Transverse colon (tissue), 4 donors: ENCODE data around the gene SSR4. TPM values are rescaled to one million over a fixed set of nuclear protein-coding genes. Genes with fewer than 3 reads are reported as not detected.

ENCODE experiments used
- DNase-seq: peaks from one replicate; pipeline ENCODE4 v3.0.0-alpha.2; 2019
- H3K27ac ChIP-seq, 4 donors: fragments of 200-600 bp; sonication (generic); 2 replicates each; pipeline ENCODE4 v1.5.1; 2016 to 2018; ENCODE audit warnings: inconsistent platforms in 4 of 4
- H3K27me3 ChIP-seq: fragments of 200-600 bp; sonication (generic); 2 replicates; pipeline ENCODE4 v1.5.1; 2017; ENCODE audit warnings: inconsistent platforms
- H3K36me3 ChIP-seq, 4 donors: fragments of 200-600 bp; sonication (generic); 2 replicates each; pipeline ENCODE4 v1.5.1; 2017 to 2019; ENCODE audit warnings: inconsistent platforms in 4 of 4
- H3K4me1 ChIP-seq, 4 donors: fragments of 200-600 bp; sonication (generic); 2 replicates each; pipeline ENCODE4 v1.5.1; 2017 to 2020; ENCODE audit warnings: inconsistent platforms in 4 of 4
- H3K4me3 ChIP-seq, 4 donors: fragments of 200-600 bp; sonication (generic); 1 replicate in 1 of 4; 2 replicates in 3 of 4; pipeline versions ENCODE4 v1.5.1 to v1.6.1; 2017 to 2019; ENCODE audit warnings: inconsistent platforms in 4 of 4
- H3K9me3 ChIP-seq, 2 donors: fragments of 200-600 bp; sonication (generic); 2 replicates each; pipeline ENCODE4 v1.5.1; 2017 to 2019; ENCODE audit warnings: inconsistent platforms in 2 of 2
- CTCF ChIP-seq, 5 experiments: fragments of 200-600 bp in 3 of 5; fragments of 450-650 bp in 2 of 5; sonication (generic) in 3 of 5; IDR thresholded peaks; 1 replicate in 2 of 5; 2 replicates in 3 of 5; pipeline ENCODE4 v1.5.1; 2016 to 2017; ENCODE audit warnings: antibody characterized with exemption in 5 of 5, inconsistent platforms in 3 of 5, mild to moderate bottlenecking in 2 of 5, moderate library complexity in 1 of 5
- EP300 ChIP-seq: sonication (generic); formaldehyde crosslinking; IDR thresholded peaks from one replicate; pipeline ENCODE4 v1.6.1; 2017; ENCODE audit warnings: antibody characterized with exemption, low read depth
- POLR2A ChIP-seq: fragments of 450-650 bp; IDR thresholded peaks from one replicate; pipeline ENCODE4 v1.6.1; 2016; ENCODE audit warnings: antibody characterized with exemption, mild to moderate bottlenecking, moderate library complexity
- POLR2AphosphoS5 ChIP-seq, 3 donors: sonication (generic); formaldehyde crosslinking; IDR thresholded peaks; one replicate each; pipeline ENCODE4 v1.6.1; 2016; ENCODE audit warnings: antibody characterized with exemption in 3 of 3
- WGBS, 2 donors: methylation state at CpG; one replicate each; pipeline ENCODE4 v1.1.5; 2018; ENCODE audit warnings: low coverage in 1 of 2; 5-methylcytosine and 5-hydroxymethylcytosine counted together
- in situ Hi-C, 4 donors: fragments of 200-750 bp; cut with MboI; loops; one replicate each; pipeline versions ENCODE4 v1.15.0 to v1.15.1; 2017; ENCODE audit warnings: low sequenced_read_pairs in 3 of 4, low pct_ligation_motif_present in 1 of 4, low pct_unique_long_range_greater_than_20kb in 1 of 4
- intact Hi-C: fragments of 100-400 bp; cut with DNase I; formaldehyde crosslinking; loops from one replicate; pipeline ENCODE4 v1.15.1; 2023; ENCODE audit warnings: low total_unique reads
- total RNA-seq, 4 donors: library from RNA; depleted of rRNA; stranded (reverse); fragments of >200 nt; gene quantifications; one replicate each; pipeline ENCODE4 v1.1.0, GENCODE V29; 2016

Gene SSR4
- total RNA-seq, 4 donors from 2014 or later, result 16.1 to 165 (median 95.8) TPM

GRCh38 chrX:153800177-153800722 lies 5.8 kb downstream of the SSR4 start:
- Histone ChIP-seq H3K36me3 (no peaks in the 10 kb centered on the region), H3K27ac (no peak overlapping the region), H3K4me3 (no peak overlapping the region), H3K9me3 (no peaks in the 10 kb centered on the region), H3K4me1 (peaks cover 0 to 13% (median 9%) of the 10 kb centered on the region in 4 donors), H3K27me3 (no peaks in the 10 kb centered on the region)
- no peak for TF ChIP-seq POLR2A
- TF ChIP-seq POLR2AphosphoS5 (IDR thresholded peaks at IDR 0.05), result no peak
- no peak for TF ChIP-seq EP300
- TF ChIP-seq CTCF (IDR thresholded peaks at IDR 0.05), result no peak
- WGBS, 2 donors, result 86% methylated on average over 14 of the region's 16 CpGs; no CpG with 5 or more reads in 1 of the 2 donors
- in situ Hi-C loops, result loop anchor here in 1 of 4 donors (25.0 kb wide), 1 partner anchor 112 kb away; the partner anchor contains the start of gene AVPR2
- intact Hi-C loops, result no loop called here
- DNase-seq, result no peak

- TF ChIP-seq CTCF (IDR thresholded peaks at IDR 0.05), result no peak
- TF ChIP-seq EP300, result no peak
- TF ChIP-seq POLR2AphosphoS5 (IDR thresholded peaks at IDR 0.05), result no peak
- TF ChIP-seq POLR2A, result no peak
- Histone ChIP-seq H3K27ac (no peak overlapping the region), H3K4me3 (no peak overlapping the region), H3K9me3 (no peaks in the 10 kb centered on the region), H3K4me1 (peaks cover 0 to 8% (median 6%) of the 10 kb centered on the region in 4 donors), H3K27me3 (no peaks in the 10 kb centered on the region), H3K36me3 (no peaks in the 10 kb centered on the region)
- in situ Hi-C loops, result loop anchor here in 1 of 4 donors (25.0 kb wide), 1 partner anchor 112 kb away; the partner anchor contains the start of gene AVPR2
- DNase-seq, result no peak
- intact Hi-C loops, result no loop called here
- WGBS, 2 donors, result 77% methylated on average over 7 of the region's 7 CpGs; no CpG with 5 or more reads in 1 of the 2 donors
Observed at GRCh38 chrX:153800746-153801145, 6.3 kb downstream of the SSR4 start.

GRCh38 chrX:153801669-153802068 lies 7.2 kb downstream of the SSR4 start:
- intact Hi-C loops, result no loop called here
- Histone ChIP-seq H3K4me3 (no peak overlapping the region), H3K27me3 (no peaks in the 10 kb centered on the region), H3K27ac (no peak overlapping the region), H3K36me3 (no peaks in the 10 kb centered on the region), H3K4me1 (no peaks in the 10 kb centered on the region), H3K9me3 (no peaks in the 10 kb centered on the region)
- no peak for DNase-seq
- in situ Hi-C loops, result loop anchor here in 1 of 4 donors (25.0 kb wide), 1 partner anchor 111 kb away; the partner anchor contains the start of gene AVPR2
- TF ChIP-seq POLR2AphosphoS5 (IDR thresholded peaks at IDR 0.05) (no peak), POLR2A (no peak), CTCF (IDR thresholded peaks at IDR 0.05) (no peak), EP300 (no peak)
- WGBS, 2 donors, result 80% methylated on average over 4 of the region's 8 CpGs; no CpG with 5 or more reads in 1 of the 2 donors

DNA sequence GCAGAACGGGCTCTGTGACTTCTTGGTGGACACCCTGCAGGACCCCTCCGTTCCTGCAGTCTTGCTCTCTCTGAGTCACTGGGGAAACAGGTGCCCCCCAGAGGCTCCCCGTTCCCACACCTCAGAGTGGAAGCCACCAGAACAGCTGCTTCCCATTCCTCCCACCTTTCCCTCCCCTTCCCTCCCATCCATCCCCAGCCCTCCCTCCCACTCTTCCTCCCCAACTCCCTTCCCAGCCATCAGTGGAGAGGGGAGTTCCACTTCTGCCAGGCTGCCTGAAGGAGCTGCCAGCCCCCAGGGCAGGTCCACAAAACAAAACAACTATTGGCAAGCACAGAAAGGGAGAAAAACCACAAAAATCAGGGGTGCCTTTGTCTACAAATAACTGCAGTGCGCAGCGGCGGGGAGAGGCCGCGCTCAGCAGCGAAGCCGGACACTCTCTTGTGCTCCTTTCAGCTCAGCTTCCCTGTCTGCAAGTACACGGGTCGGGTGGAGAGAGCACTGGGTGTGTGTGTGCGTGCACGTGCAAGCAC lies 8.1 kb downstream of the SSR4 start:
- H3K36me3 ChIP-seq, result no peaks in the 10 kb centered on the region
- no peaks in the 10 kb centered on the region for H3K9me3 ChIP-seq
- H3K27me3 ChIP-seq, result no peaks in the 10 kb centered on the region
- 70% methylated on average over 14 of the region's 14 CpGs; no CpG with 5 or more reads in 1 of the 2 donors for WGBS, 2 donors
- H3K4me1 ChIP-seq, result no peaks in the 10 kb centered on the region
- no peak overlapping the region for H3K27ac ChIP-seq
- H3K4me3 ChIP-seq, result no peak overlapping the region
- DNase-seq, result no peak
- no peak for TF ChIP-seq POLR2A
- no peak for TF ChIP-seq POLR2AphosphoS5 (IDR thresholded peaks at IDR 0.05)
- no peak for TF ChIP-seq EP300
- no peak for TF ChIP-seq CTCF (IDR thresholded peaks at IDR 0.05)
- in situ Hi-C loops, result loop anchor here in 1 of 4 donors (25.0 kb wide), 1 partner anchor 110 kb away; the partner anchor contains the start of gene AVPR2
- intact Hi-C loops, result no loop called here
